K562 (cell line): ENCODE data around the gene IFITM2.

ENCODE experiments used
- ATF7 ChIP-seq: fragments of 450-650 bp; IDR thresholded peaks from 2 replicates; pipeline ENCODE4 v1.7.1; 2014; ENCODE audit warnings: mild to moderate bottlenecking, moderate library complexity
- CTCF ChIP-seq, 3 experiments: IDR thresholded peaks in 2 of 3; conservative IDR thresholded peaks in 1 of 3; 2 replicates each; pipeline ENCODE4 v1.5.1; 2011 to 2012; ENCODE audit warnings: low read length in 3 of 3, mild to moderate bottlenecking in 3 of 3, control low read depth in 2 of 3, improper control_type of control experiment in 1 of 3, inconsistent platforms in 1 of 3, low read depth in 1 of 3, mixed read lengths in 1 of 3, moderate library complexity in 1 of 3; ENCODE audit not compliant: insufficient read depth in 2 of 3
- DMBX1 ChIP-seq: fragments of 250-450 bp; sonication (Bioruptor Pico); IDR thresholded peaks from 2 replicates; pipeline ENCODE4 v1.8.0; 2022; ENCODE audit warnings: inconsistent platforms, mild to moderate bottlenecking, moderate library complexity, borderline replicate concordance
- EP300 ChIP-seq: IDR thresholded peaks from 2 replicates; pipeline ENCODE4 v1.6.1; 2012; ENCODE audit warnings: low read length, improper control_type of control experiment
- ETV1 ChIP-seq: fragments of 450-650 bp; conservative IDR thresholded peaks from 2 replicates; pipeline ENCODE4 v1.6.1; 2016; ENCODE audit warnings: missing genetic modification characterization, control low read depth, low read depth, missing compliant biosample characterization
- FOXJ3 ChIP-seq: sonication (generic); formaldehyde crosslinking; IDR thresholded peaks from 2 replicates; pipeline ENCODE4 v1.4.0; 2020; ENCODE audit warnings: mild to moderate bottlenecking, missing genetic modification reagents
- GABPA ChIP-seq: fragments of 200-800 bp; sonication (Bioruptor generic); conservative IDR thresholded peaks from 2 replicates; pipeline ENCODE4 v1.6.1; 2016; ENCODE audit warnings: low read depth, missing genetic modification characterization, missing compliant biosample characterization
- JUN ChIP-seq, 2 experiments: sonication (generic) in 1 of 2; formaldehyde crosslinking in 1 of 2; IDR thresholded peaks; 2 replicates each; pipeline versions ENCODE4 v1.6.1 to v1.8.0; 2012 to 2022; ENCODE audit warnings: borderline replicate concordance in 2 of 2, mild to moderate bottlenecking in 2 of 2, improper control_type of control experiment in 1 of 2, low read depth in 1 of 2, low read length in 1 of 2, missing genetic modification reagents in 1 of 2
- RBM14 ChIP-seq: fragments of 200-400 bp; formaldehyde crosslinking; IDR thresholded peaks from 2 replicates; pipeline ENCODE4 v1.6.1; 2018; ENCODE audit warnings: low read depth, mild to moderate bottlenecking, low read length, moderate library complexity, borderline replicate concordance; ENCODE audit not compliant: insufficient read depth
- SIX5 ChIP-seq, 2 experiments: IDR thresholded peaks; 2 replicates each; pipeline ENCODE4 v1.6.1; 2011; ENCODE audit warnings: low read length in 2 of 2, borderline replicate concordance in 1 of 2, low read depth in 1 of 2, mild to moderate bottlenecking in 1 of 2, moderate library complexity in 1 of 2; ENCODE audit not compliant: insufficient read depth in 1 of 2
- STAT6 ChIP-seq: sonication (generic); formaldehyde crosslinking; IDR thresholded peaks from 2 replicates; pipeline ENCODE4 v1.8.1; 2023; ENCODE audit warnings: mild to moderate bottlenecking, missing genetic modification reagents
- ZNF253 ChIP-seq: fragments of 250-450 bp; sonication (Bioruptor Pico); conservative IDR thresholded peaks from 2 replicates; pipeline ENCODE4 v1.6.1; 2021; ENCODE audit warnings: mild to moderate bottlenecking
- ZNF398 ChIP-seq: fragments of 250-450 bp; sonication (Bioruptor Pico); IDR thresholded peaks from 2 replicates; pipeline ENCODE4 v1.8.0; 2021; ENCODE audit warnings: moderate library complexity, mild to moderate bottlenecking, inconsistent platforms

GRCh38 chr11:266676-267439, 40.8 kb upstream of the IFITM2 start:
- no peak for TF ChIP-seq RBM14
- no peak for TF ChIP-seq CTCF (IDR thresholded peaks at IDR 0.05 in 2 of 3, conservative IDR thresholded peaks at IDR 0.05 in 1 of 3; ENCODE audit: insufficient read depth in 2 of 3, low read depth in 1 of 3, low read length in 3 of 3)
- TF ChIP-seq ATF7 = no peak
- no peak for TF ChIP-seq SIX5 (IDR thresholded peaks at IDR 0.05; ENCODE audit: borderline replicate concordance in 1 of 2, insufficient read depth in 1 of 2, low read depth in 1 of 2, low read length in 2 of 2)
- TF ChIP-seq EP300 = no peak
- no peak for TF ChIP-seq ZNF253 (CRISPR knock-in tag)
- no peak for TF ChIP-seq JUN (IDR thresholded peaks at IDR 0.05; ENCODE audit: borderline replicate concordance, low read depth, low read length)
- no peak for TF ChIP-seq JUN (CRISPR knock-in tag; IDR thresholded peaks at IDR 0.05; ENCODE audit: borderline replicate concordance)
- no peak for TF ChIP-seq FOXJ3 (CRISPR knock-in tag)
- TF ChIP-seq ZNF398 (CRISPR knock-in tag) = no peak
- no peak for TF ChIP-seq DMBX1 (CRISPR knock-in tag)
- TF ChIP-seq GABPA (tag) = no peak
- TF ChIP-seq STAT6 = no peak
- TF ChIP-seq ETV1 (tag) = no peak
